ENCODE data around the gene LGALS8.
A peak's percentile ranks its signal among the peaks of the same experiment; 100 is the strongest.
"Not testable (repeated sequence)": the region's sequence is repeated elsewhere in the genome, so short reads cannot be mapped to it uniquely, and the experiment has no call there.

Gene LGALS8

DNA sequence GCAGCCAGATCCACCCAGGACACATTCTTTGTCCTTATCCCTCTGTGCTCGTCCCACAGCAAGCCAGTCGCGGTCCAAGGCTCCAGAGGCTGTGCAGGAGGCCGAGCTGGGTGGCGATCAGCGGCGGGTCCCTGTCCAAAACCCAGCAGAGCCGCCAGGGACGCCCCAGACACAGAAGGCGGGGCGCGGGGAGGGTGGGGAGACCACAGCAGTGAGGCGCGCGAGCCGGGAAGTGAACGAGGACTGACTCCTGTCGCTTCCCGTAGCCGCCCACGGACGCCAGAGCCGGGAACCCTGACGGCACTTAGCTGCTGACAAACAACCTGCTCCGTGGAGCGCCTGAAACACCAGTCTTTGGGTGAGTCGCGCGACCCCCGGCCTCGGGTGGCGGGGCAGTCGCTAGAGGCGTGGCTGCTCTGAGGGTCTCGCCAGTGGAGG, at the start of gene LGALS8:
Gene LGALS8, plus strand, starts transcription at position 279 of the 438 bp plus-strand sequence. CDS start 2,089 bp downstream, outside the sequence.
- in situ Hi-C loops (cut with MboI; ENCODE audit: low sequenced_read_pairs, unreplicated experiment), result no loop called here
- TF ChIP-seq, protein P1, sequence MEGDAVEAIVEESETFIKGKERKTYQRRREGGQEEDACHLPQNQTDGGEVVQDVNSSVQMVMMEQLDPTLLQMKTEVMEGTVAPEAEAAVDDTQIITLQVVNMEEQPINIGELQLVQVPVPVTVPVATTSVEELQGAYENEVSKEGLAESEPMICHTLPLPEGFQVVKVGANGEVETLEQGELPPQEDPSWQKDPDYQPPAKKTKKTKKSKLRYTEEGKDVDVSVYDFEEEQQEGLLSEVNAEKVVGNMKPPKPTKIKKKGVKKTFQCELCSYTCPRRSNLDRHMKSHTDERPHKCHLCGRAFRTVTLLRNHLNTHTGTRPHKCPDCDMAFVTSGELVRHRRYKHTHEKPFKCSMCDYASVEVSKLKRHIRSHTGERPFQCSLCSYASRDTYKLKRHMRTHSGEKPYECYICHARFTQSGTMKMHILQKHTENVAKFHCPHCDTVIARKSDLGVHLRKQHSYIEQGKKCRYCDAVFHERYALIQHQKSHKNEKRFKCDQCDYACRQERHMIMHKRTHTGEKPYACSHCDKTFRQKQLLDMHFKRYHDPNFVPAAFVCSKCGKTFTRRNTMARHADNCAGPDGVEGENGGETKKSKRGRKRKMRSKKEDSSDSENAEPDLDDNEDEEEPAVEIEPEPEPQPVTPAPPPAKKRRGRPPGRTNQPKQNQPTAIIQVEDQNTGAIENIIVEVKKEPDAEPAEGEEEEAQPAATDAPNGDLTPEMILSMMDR (IDR thresholded peaks at IDR 0.05; ENCODE audit: borderline replicate concordance, control extremely low read depth, extremely low read depth, insufficient read depth, missing control alignments), result no peak
- DNase-seq (ENCODE audit: low spot score), result peak; percentile 90

- TF ChIP-seq, protein P1 (IDR thresholded peaks at IDR 0.05; ENCODE audit: borderline replicate concordance, control extremely low read depth, extremely low read depth, insufficient read depth, missing control alignments), result no peak
- in situ Hi-C loops (cut with MboI; ENCODE audit: low sequenced_read_pairs, unreplicated experiment), result no loop called here
- no peak for DNase-seq (ENCODE audit: low spot score)
Measured at GRCh38 chr1:236476019-236476418, 47.8 kb upstream of the LGALS8 start.

DNA sequence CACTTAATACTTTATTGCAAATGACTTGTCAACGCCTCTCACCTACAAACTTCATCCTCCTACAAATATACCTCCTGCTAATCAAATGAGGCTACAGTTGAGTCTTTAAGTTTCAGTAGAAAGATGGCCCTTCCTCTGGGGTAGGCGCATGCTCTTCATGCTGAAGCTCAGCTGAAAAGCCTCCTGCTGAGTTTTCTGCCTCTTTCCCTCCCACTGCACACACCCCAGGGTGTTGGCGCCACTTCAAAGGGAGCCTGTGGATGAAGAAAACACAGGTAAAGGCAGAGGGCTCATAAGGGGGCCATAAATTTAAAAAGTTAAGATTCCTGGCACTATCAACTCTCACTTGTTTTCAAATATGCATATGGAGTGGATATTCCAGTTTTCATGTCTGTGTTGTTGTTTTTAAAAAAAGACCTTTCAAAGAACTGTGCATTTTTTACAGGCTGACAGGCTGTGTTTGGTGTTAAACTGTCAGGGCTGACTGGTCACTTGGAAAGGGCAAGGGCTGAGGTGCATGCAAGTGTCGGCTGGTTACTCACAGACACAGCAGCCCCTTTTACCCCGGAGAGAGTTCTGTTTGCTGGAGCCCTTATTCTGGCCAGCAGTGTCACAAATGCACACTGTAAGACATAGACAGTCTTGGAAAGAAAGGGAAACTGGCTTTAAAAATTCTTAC, 42.9 kb upstream of the LGALS8 start:
- DNase-seq (ENCODE audit: low spot score), result no peak
- in situ Hi-C loops (cut with MboI; ENCODE audit: low sequenced_read_pairs, unreplicated experiment), result loop anchor here (10.0 kb wide), 1 partner anchor 366 kb away; no protein-coding TSS in a partner anchor

DNA sequence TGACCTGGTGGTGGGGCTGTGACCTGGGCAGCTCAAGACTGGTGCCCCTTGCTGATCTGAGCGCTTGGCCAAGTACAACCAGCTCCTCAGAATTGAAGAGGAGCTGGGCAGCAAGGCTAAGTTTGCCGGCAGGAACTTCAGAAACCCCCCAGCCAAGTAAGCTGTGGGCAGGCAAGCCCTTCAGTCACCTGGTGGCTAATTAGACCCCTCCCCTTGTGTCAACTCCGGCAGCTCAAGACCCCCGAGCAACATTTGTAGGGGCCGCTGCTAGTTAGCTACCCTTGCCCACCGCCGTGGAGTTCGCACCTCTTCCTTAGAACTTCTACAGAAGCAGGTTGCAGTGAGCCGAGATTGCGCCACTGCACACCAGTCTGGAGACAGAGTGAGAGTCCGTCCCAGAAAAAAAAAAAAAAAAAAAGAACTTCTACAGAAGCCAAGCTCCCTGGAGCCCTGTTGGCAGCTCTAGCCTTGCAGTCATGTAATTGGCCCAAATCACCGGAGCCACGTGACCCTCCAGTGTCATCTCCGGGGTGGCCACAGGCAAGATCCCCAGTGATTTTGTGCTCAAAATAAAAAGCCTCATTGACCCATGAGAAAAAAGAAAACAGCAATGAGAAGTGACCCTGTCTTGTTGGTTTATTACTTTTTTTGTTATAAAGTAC, 39.3 kb upstream of the LGALS8 start:
- no peak for DNase-seq (ENCODE audit: low spot score)
- TF ChIP-seq, protein P1 (IDR thresholded peaks at IDR 0.05; ENCODE audit: borderline replicate concordance, control extremely low read depth, extremely low read depth, insufficient read depth, missing control alignments), result no peak
- in situ Hi-C loops (cut with MboI; ENCODE audit: low sequenced_read_pairs, unreplicated experiment), result loop anchor here (10.0 kb wide), 1 partner anchor 370 kb away; no protein-coding TSS in a partner anchor

More for the DNA sequence above, 42.9 kb upstream of the LGALS8 start:
- TF ChIP-seq, protein P1 (IDR thresholded peaks at IDR 0.05; ENCODE audit: borderline replicate concordance, control extremely low read depth, extremely low read depth, insufficient read depth, missing control alignments), result no peak

- no peak for DNase-seq (ENCODE audit: low spot score)
- TF ChIP-seq, protein P1 (IDR thresholded peaks at IDR 0.05; ENCODE audit: borderline replicate concordance, control extremely low read depth, extremely low read depth, insufficient read depth, missing control alignments), result no peak
- in situ Hi-C loops (cut with MboI; ENCODE audit: low sequenced_read_pairs, unreplicated experiment), result loop anchor here (10.0 kb wide), 1 partner anchor 372 kb away; no protein-coding TSS in a partner anchor
Measured at GRCh38 chr1:236486356-236487002, 37.3 kb upstream of the LGALS8 start.

GRCh38 chr1:236489161-236489560, 34.6 kb upstream of the LGALS8 start:
- not testable (repeated sequence) for DNase-seq (ENCODE audit: low spot score)
- in situ Hi-C loops (cut with MboI; ENCODE audit: low sequenced_read_pairs, unreplicated experiment), result loop anchor here (10.0 kb wide), 1 partner anchor 374 kb away; no protein-coding TSS in a partner anchor

All from GM13976 (cell line).